Measurements from ENCODE around the gene LYPD8. TPM values are rescaled to one million over a fixed set of nuclear protein-coding genes. Genes with fewer than 3 reads are reported as not detected.

LYPD8 gene
- total and polyA plus RNA-seq, 2 donors (not counting 1 experiment from before 2014, with no cell fraction given) = 0.17 TPM; not detected in 1

GRCh38 chr1:248758352-248758751 lies 2.8 kb upstream of the LYPD8 start:
- H2AFZ ChIP-seq (ENCODE audit: low read length) = no peak overlapping the region
- H3K36me3 ChIP-seq (ENCODE audit: control insufficient read depth, insufficient read depth, low read length) = no peaks in the 10 kb centered on the region
- no peak overlapping the region for H3K4me2 ChIP-seq (ENCODE audit: extremely low read depth, insufficient read depth, low read length)
- no peaks in the 10 kb centered on the region for H3K4me1 ChIP-seq (ENCODE audit: control insufficient read depth, extremely low read depth, insufficient read depth, low read length)
- H3K9ac ChIP-seq (ENCODE audit: insufficient read depth, low read length) = no peak overlapping the region
- no peaks in the 10 kb centered on the region for H4K20me1 ChIP-seq (ENCODE audit: control insufficient read depth, extremely low read depth, insufficient read depth, low read length)
- no peaks in the 10 kb centered on the region for H3K27me3 ChIP-seq (ENCODE audit: control insufficient read depth, insufficient read depth, low read length)
- no peak for DNase-seq (ENCODE audit: low read depth in 2 of 2)
- H3K27ac ChIP-seq (ENCODE audit: insufficient read depth, low read length) = no peak overlapping the region
- H3K9me3 ChIP-seq (ENCODE audit: control insufficient read depth, insufficient read depth, low read depth, low read length) = peaks cover 7% of the 10 kb centered on the region
- H3K79me2 ChIP-seq (ENCODE audit: control insufficient read depth, insufficient read depth, low read length) = no peaks in the 10 kb centered on the region
- no peak overlapping the region for H3K4me3 ChIP-seq (replicated peaks in 1 of 4; ENCODE audit: control extremely low read depth in 1 of 4, insufficient read depth in 1 of 4, low read depth in 3 of 4, low read length in 4 of 4)
- TF ChIP-seq CTCF (conservative IDR thresholded peaks at IDR 0.05 in 1 of 2, IDR thresholded peaks at IDR 0.05 in 1 of 2; ENCODE audit: low read depth in 1 of 2, low read length in 2 of 2) = no peak
- TF ChIP-seq EZH2 (IDR thresholded peaks at IDR 0.05; ENCODE audit: low read length, missing control alignments) = no peak

- Histone ChIP-seq H3K79me2 (ENCODE audit: control insufficient read depth, insufficient read depth, low read length) (no peaks in the 10 kb centered on the region), H4K20me1 (ENCODE audit: control insufficient read depth, extremely low read depth, insufficient read depth, low read length) (no peaks in the 10 kb centered on the region), H3K36me3 (ENCODE audit: control insufficient read depth, insufficient read depth, low read length) (no peaks in the 10 kb centered on the region), H3K4me2 (ENCODE audit: extremely low read depth, insufficient read depth, low read length) (no peak overlapping the region), H3K4me1 (ENCODE audit: control insufficient read depth, extremely low read depth, insufficient read depth, low read length) (no peaks in the 10 kb centered on the region), H2AFZ (ENCODE audit: low read length) (no peak overlapping the region), H3K4me3 (replicated peaks in 1 of 4; ENCODE audit: control extremely low read depth in 1 of 4, insufficient read depth in 1 of 4, low read depth in 3 of 4, low read length in 4 of 4) (no peak overlapping the region), H3K9ac (ENCODE audit: insufficient read depth, low read length) (no peak overlapping the region), H3K27me3 (ENCODE audit: control insufficient read depth, insufficient read depth, low read length) (no peaks in the 10 kb centered on the region), H3K9me3 (ENCODE audit: control insufficient read depth, insufficient read depth, low read depth, low read length) (peaks cover 7% of the 10 kb centered on the region), H3K27ac (ENCODE audit: insufficient read depth, low read length) (no peak overlapping the region)
- no peak for TF ChIP-seq EZH2 (IDR thresholded peaks at IDR 0.05; ENCODE audit: low read length, missing control alignments)
- no peak for TF ChIP-seq CTCF (conservative IDR thresholded peaks at IDR 0.05 in 1 of 2, IDR thresholded peaks at IDR 0.05 in 1 of 2; ENCODE audit: low read depth in 1 of 2, low read length in 2 of 2)
- DNase-seq (ENCODE audit: low read depth in 2 of 2) = no peak
Observed at GRCh38 chr1:248757784-248758195, 2.2 kb upstream of the LYPD8 start.

GRCh38 chr1:248756636-248757035 lies 1.1 kb upstream of the LYPD8 start:
- TF ChIP-seq CTCF (conservative IDR thresholded peaks at IDR 0.05 in 1 of 2, IDR thresholded peaks at IDR 0.05 in 1 of 2; ENCODE audit: low read depth in 1 of 2, low read length in 2 of 2) = no peak
- TF ChIP-seq EZH2 (IDR thresholded peaks at IDR 0.05; ENCODE audit: low read length, missing control alignments) = no peak
- Histone ChIP-seq H3K27ac (ENCODE audit: insufficient read depth, low read length) (no peak overlapping the region), H3K4me2 (ENCODE audit: extremely low read depth, insufficient read depth, low read length) (no peak overlapping the region), H3K79me2 (ENCODE audit: control insufficient read depth, insufficient read depth, low read length) (no peaks in the 10 kb centered on the region), H3K36me3 (ENCODE audit: control insufficient read depth, insufficient read depth, low read length) (no peaks in the 10 kb centered on the region), H3K27me3 (ENCODE audit: control insufficient read depth, insufficient read depth, low read length) (no peaks in the 10 kb centered on the region), H3K4me3 (replicated peaks in 1 of 4; ENCODE audit: control extremely low read depth in 1 of 4, insufficient read depth in 1 of 4, low read depth in 3 of 4, low read length in 4 of 4) (no peak overlapping the region), H3K9ac (ENCODE audit: insufficient read depth, low read length) (no peak overlapping the region), H3K9me3 (ENCODE audit: control insufficient read depth, insufficient read depth, low read depth, low read length) (peaks cover 7% of the 10 kb centered on the region), H2AFZ (ENCODE audit: low read length) (no peak overlapping the region), H3K4me1 (ENCODE audit: control insufficient read depth, extremely low read depth, insufficient read depth, low read length) (no peaks in the 10 kb centered on the region), H4K20me1 (ENCODE audit: control insufficient read depth, extremely low read depth, insufficient read depth, low read length) (no peaks in the 10 kb centered on the region)
- no peak for DNase-seq (ENCODE audit: low read depth in 2 of 2)

All from fibroblast of lung (primary cell).